GM10266 (cell line): ENCODE data around the gene SPTBN1.

ENCODE experiments used
- DNase-seq: peaks from one replicate; pipeline ENCODE4 v3.0.0; 2012; ENCODE audit errors: extremely low spot score
- CTCF ChIP-seq: IDR thresholded peaks from 2 replicates; pipeline ENCODE4 v1.5.1; 2012; ENCODE audit warnings: mild to moderate bottlenecking, low read depth; ENCODE audit not compliant: control insufficient read depth, insufficient read depth; ENCODE audit errors: missing control alignments

Gene SPTBN1

GRCh38 chr2:54710216-54710615 is 254.1 kb downstream of the SPTBN1 start:
- DNase-seq: no peak
- no peak for TF ChIP-seq CTCF

GRCh38 chr2:54712516-54712915 is 256.4 kb downstream of the SPTBN1 start:
- no peak for DNase-seq
- no peak for TF ChIP-seq CTCF

- TF ChIP-seq CTCF: no peak
- no peak for DNase-seq
Measured at GRCh38 chr2:54714996-54715395, 258.9 kb downstream of the SPTBN1 start.

- TF ChIP-seq CTCF: no peak
- no peak for DNase-seq
Measured at GRCh38 chr2:54716375-54716774, 260.2 kb downstream of the SPTBN1 start.

- no peak for DNase-seq
- TF ChIP-seq CTCF: no peak
Measured at GRCh38 chr2:54720563-54720962, 264.4 kb downstream of the SPTBN1 start.
